ENCODE data around the gene CARD19.

CARD19 gene

DNA sequence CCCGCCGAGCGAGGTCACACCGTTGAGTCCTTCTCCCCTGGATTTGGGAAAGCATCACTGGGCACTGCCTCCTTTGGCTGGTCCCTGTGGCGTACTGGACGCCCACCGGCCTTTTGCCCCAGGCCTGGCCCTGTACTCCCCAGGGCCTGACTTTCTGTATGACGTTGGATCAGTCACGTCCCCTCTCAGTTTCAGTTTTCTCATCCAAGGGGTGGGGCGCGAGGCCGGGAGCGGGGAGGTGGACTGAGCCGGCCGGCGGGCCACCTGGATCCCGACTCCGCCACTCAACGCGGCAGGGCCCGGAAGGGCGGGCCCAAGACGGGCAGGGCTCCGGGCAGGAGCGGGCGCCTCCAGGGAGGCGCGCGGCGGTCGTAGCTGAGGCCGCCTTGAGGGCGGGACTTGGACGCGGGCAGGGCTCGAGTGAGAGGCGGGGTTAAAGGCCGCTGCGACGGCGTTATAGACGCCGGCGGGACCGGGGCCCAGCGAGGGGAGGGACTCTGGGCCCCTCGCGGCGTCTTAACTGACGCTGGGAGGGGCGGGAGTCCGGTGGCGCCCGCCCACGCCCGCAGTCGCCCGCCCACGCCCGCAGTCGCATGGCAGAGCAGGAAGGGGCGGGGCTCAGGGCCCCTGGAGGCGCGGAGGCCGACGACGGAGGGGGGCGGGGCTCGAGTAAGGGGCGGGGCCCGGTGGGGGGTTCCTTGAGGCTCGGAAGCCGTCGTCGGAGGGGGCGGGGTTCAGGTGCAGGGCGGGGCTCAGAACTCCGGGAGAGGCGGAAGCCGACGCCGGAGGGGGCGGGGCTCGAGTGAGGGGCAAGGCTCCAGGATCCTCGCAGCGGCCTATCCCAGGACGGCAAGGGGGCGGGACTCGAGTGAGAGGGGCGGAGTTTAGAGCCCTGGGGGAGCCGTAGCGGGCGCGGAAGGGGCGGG lies 549 bp upstream of the CARD19 start (continued):
- TF ChIP-seq, protein P1, sequence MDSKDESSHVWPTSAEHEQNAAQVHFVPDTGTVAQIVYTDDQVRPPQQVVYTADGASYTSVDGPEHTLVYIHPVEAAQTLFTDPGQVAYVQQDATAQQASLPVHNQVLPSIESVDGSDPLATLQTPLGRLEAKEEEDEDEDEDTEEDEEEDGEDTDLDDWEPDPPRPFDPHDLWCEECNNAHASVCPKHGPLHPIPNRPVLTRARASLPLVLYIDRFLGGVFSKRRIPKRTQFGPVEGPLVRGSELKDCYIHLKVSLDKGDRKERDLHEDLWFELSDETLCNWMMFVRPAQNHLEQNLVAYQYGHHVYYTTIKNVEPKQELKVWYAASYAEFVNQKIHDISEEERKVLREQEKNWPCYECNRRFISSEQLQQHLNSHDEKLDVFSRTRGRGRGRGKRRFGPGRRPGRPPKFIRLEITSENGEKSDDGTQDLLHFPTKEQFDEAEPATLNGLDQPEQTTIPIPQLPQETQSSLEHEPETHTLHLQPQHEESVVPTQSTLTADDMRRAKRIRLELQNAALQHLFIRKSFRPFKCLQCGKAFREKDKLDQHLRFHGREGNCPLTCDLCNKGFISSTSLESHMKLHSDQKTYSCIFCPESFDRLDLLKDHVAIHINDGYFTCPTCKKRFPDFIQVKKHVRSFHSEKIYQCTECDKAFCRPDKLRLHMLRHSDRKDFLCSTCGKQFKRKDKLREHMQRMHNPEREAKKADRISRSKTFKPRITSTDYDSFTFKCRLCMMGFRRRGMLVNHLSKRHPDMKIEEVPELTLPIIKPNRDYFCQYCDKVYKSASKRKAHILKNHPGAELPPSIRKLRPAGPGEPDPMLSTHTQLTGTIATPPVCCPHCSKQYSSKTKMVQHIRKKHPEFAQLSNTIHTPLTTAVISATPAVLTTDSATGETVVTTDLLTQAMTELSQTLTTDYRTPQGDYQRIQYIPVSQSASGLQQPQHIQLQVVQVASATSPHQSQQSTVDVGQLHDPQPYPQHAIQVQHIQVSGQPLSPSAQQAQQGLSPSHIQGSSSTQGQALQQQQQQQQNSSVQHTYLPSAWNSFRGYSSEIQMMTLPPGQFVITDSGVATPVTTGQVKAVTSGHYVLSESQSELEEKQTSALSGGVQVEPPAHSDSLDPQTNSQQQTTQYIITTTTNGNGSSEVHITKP (tag by site-specific recombination; IDR thresholded peaks at IDR 0.05), result peak; percentile 51
- TF ChIP-seq ZNF335 (tag by site-specific recombination; conservative IDR thresholded peaks at IDR 0.05) (peak; percentile 51; the same call in 1 of the 2 replicates), ZNF274 (IDR thresholded peaks at IDR 0.05; ENCODE audit: low read length) (no peak), ZNF274 (tag by site-specific recombination; IDR thresholded peaks at IDR 0.05; ENCODE audit: borderline replicate concordance) (no peak), ZNF623 (tag by site-specific recombination; IDR thresholded peaks at IDR 0.05) (no peak), ZNF629 (tag by site-specific recombination; IDR thresholded peaks at IDR 0.05) (0 out of 2 replicates have a peak, but pooled peaks have one; percentile 11), KLF1 (tag by site-specific recombination; IDR thresholded peaks at IDR 0.05) (peak; percentile 44), ZBTB20 (tag by site-specific recombination; IDR thresholded peaks at IDR 0.05) (peak; percentile 27; the same call in 1 of the 2 replicates), SP3 (tag by site-specific recombination; IDR thresholded peaks at IDR 0.05) (peak; percentile 71), ZNF610 (tag by site-specific recombination; IDR thresholded peaks at IDR 0.05; ENCODE audit: borderline replicate concordance) (0 out of 2 replicates have a peak, but pooled peaks have one; percentile 41), ZNF707 (tag by site-specific recombination; IDR thresholded peaks at IDR 0.05) (no peak), PATZ1 (tag by site-specific recombination; IDR thresholded peaks at IDR 0.05) (0 out of 2 replicates have a peak, but pooled peaks have one; percentile 10), ZBTB26 (tag by site-specific recombination; optimal IDR thresholded peaks at IDR 0.05) (peak; percentile 65), SP2 (tag by site-specific recombination; IDR thresholded peaks at IDR 0.05) (peak; percentile 76), ZBTB8A (tag by site-specific recombination; IDR thresholded peaks at IDR 0.05) (peak; percentile 96), KLF9 (tag by site-specific recombination; IDR thresholded peaks at IDR 0.05; ENCODE audit: low read depth) (0 out of 2 replicates have a peak, but pooled peaks have one; percentile 11), ZSCAN30 (tag by site-specific recombination; IDR thresholded peaks at IDR 0.05) (peak; percentile 72; the same call in 1 of the 2 replicates), ZXDB (tag by site-specific recombination; IDR thresholded peaks at IDR 0.05) (0 out of 2 replicates have a peak, but pooled peaks have one; percentile 17), YY1 (tag by site-specific recombination; IDR thresholded peaks at IDR 0.05) (no peak)
- TF ChIP-seq, protein P2, sequence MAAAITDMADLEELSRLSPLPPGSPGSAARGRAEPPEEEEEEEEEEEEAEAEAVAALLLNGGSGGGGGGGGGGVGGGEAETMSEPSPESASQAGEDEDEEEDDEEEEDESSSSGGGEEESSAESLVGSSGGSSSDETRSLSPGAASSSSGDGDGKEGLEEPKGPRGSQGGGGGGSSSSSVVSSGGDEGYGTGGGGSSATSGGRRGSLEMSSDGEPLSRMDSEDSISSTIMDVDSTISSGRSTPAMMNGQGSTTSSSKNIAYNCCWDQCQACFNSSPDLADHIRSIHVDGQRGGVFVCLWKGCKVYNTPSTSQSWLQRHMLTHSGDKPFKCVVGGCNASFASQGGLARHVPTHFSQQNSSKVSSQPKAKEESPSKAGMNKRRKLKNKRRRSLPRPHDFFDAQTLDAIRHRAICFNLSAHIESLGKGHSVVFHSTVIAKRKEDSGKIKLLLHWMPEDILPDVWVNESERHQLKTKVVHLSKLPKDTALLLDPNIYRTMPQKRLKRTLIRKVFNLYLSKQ (tag by site-specific recombination; IDR thresholded peaks at IDR 0.05; ENCODE audit: borderline replicate concordance), result no peak
- TF ChIP-seq, protein P3, sequence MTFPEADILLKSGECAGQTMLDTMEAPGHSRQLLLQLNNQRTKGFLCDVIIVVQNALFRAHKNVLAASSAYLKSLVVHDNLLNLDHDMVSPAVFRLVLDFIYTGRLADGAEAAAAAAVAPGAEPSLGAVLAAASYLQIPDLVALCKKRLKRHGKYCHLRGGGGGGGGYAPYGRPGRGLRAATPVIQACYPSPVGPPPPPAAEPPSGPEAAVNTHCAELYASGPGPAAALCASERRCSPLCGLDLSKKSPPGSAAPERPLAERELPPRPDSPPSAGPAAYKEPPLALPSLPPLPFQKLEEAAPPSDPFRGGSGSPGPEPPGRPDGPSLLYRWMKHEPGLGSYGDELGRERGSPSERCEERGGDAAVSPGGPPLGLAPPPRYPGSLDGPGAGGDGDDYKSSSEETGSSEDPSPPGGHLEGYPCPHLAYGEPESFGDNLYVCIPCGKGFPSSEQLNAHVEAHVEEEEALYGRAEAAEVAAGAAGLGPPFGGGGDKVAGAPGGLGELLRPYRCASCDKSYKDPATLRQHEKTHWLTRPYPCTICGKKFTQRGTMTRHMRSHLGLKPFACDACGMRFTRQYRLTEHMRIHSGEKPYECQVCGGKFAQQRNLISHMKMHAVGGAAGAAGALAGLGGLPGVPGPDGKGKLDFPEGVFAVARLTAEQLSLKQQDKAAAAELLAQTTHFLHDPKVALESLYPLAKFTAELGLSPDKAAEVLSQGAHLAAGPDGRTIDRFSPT (tag by site-specific recombination; IDR thresholded peaks at IDR 0.05), result 0 out of 2 replicates have a peak, but pooled peaks have one; percentile 37

All from HEK293 (cell line).